ELF-1 (cell line): ENCODE results near the gene CYTH2.
A peak's percentile ranks its signal among the peaks of the same experiment; 100 is the strongest.

ENCODE experiments used
- DNase-seq: peaks from one replicate; pipeline ENCODE4 v3.0.0-alpha.2; 2016; ENCODE audit warnings: low read depth, low spot score

CYTH2 gene

GRCh38 chr19:48493718-48494401 is 24.7 kb downstream of the CYTH2 start:
- DNase-seq = no peak

- no peak for DNase-seq
Observed at GRCh38 chr19:48495396-48495795, 26.2 kb downstream of the CYTH2 start.

- no peak for DNase-seq
Observed at GRCh38 chr19:48496959-48497727, 28.0 kb downstream of the CYTH2 start.

- no peak for DNase-seq
Observed at GRCh38 chr19:48497728-48498594, 28.8 kb downstream of the CYTH2 start.

GRCh38 chr19:48498595-48499311 is 29.6 kb downstream of the CYTH2 start:
- DNase-seq = no peak

GRCh38 chr19:48499316-48500090 is 30.3 kb downstream of the CYTH2 start:
- DNase-seq = no peak

GRCh38 chr19:48500830-48501493 is 31.8 kb downstream of the CYTH2 start:
- DNase-seq = no peak

GRCh38 chr19:48501494-48502349 is 32.6 kb downstream of the CYTH2 start:
- peak; percentile 98 for DNase-seq

GRCh38 chr19:48502350-48503018 is 33.3 kb downstream of the CYTH2 start:
- DNase-seq = no peak

- peak; percentile 59 for DNase-seq
Observed at GRCh38 chr19:48506138-48506733, 37.1 kb downstream of the CYTH2 start.

GRCh38 chr19:48507911-48508439 is 38.8 kb downstream of the CYTH2 start:
- no peak for DNase-seq

- DNase-seq = no peak
Observed at GRCh38 chr19:48508729-48509411, 39.7 kb downstream of the CYTH2 start.

GRCh38 chr19:48509467-48510194 is 40.5 kb downstream of the CYTH2 start:
- peak; percentile 37 for DNase-seq

GRCh38 chr19:48510421-48511268 is 41.5 kb downstream of the CYTH2 start:
- peak; percentile 64 for DNase-seq

- no peak for DNase-seq
Observed at GRCh38 chr19:48511321-48511731, 42.2 kb downstream of the CYTH2 start.
